ENCODE data around the gene HRAS.
"Not testable (repeated sequence)": the region's sequence is repeated elsewhere in the genome, so short reads cannot be mapped to it uniquely, and the experiment has no call there.

HRAS gene

GRCh38 chr11:535519-536454, at the start of gene HRAS:
HRAS (minus strand) TSS chr11:535576.
- peak; percentile 57 for DNase-seq

- DNase-seq, result no peak
Measured at GRCh38 chr11:584287-584686, 48.9 kb upstream of the HRAS start.

- no peak for DNase-seq
Measured at GRCh38 chr11:581752-582151, 46.4 kb upstream of the HRAS start.

- no peak for DNase-seq
Measured at GRCh38 chr11:581342-581741, 46.0 kb upstream of the HRAS start.

GRCh38 chr11:579830-580601, 44.6 kb upstream of the HRAS start:
- DNase-seq, result no peak

GRCh38 chr11:578276-579035, 43.1 kb upstream of the HRAS start:
- DNase-seq, result no peak

GRCh38 chr11:577611-577894, 42.2 kb upstream of the HRAS start:
- no peak for DNase-seq

GRCh38 chr11:576811-577610, 41.6 kb upstream of the HRAS start:
- DNase-seq, result no peak

- peak; percentile 86 for DNase-seq
Measured at GRCh38 chr11:575996-576768, 40.8 kb upstream of the HRAS start, which contains the start of gene PHRF1. PHRF1 (plus strand) TSS chr11:576470; CDS start chr11:581513, 5,043 bp downstream.

GRCh38 chr11:575313-575995, 40.1 kb upstream of the HRAS start:
- DNase-seq, result peak; percentile 33

- no peak for DNase-seq
Measured at GRCh38 chr11:574632-575312, 39.4 kb upstream of the HRAS start.

- not testable (repeated sequence) for DNase-seq
Measured at GRCh38 chr11:574031-574570, 38.7 kb upstream of the HRAS start.

- no peak for DNase-seq
Measured at GRCh38 chr11:573146-573759, 37.9 kb upstream of the HRAS start.

- no peak for DNase-seq
Measured at GRCh38 chr11:571802-572185, 36.4 kb upstream of the HRAS start.

- no peak for DNase-seq
Measured at GRCh38 chr11:569158-569885, 33.9 kb upstream of the HRAS start.

- DNase-seq, result peak; percentile 47
Measured at GRCh38 chr11:568306-569157, 33.2 kb upstream of the HRAS start.

GRCh38 chr11:567629-568292, 32.4 kb upstream of the HRAS start:
- no peak for DNase-seq

All from NCI-H2029 treated with DMSO at 0.1 percent for 48 hours (cell line).